GM12872 (cell line): ENCODE measurements around the gene SPEM2.

Experiments
- TF ChIP-seq, protein P1 (sequence below): IDR thresholded peaks from 3 replicates; pipeline ENCODE4 v1.5.1; 2011; ENCODE audit warnings: low read depth, mild to moderate bottlenecking, low read length, moderate library complexity; ENCODE audit not compliant: insufficient read depth

SPEM2 gene

DNA sequence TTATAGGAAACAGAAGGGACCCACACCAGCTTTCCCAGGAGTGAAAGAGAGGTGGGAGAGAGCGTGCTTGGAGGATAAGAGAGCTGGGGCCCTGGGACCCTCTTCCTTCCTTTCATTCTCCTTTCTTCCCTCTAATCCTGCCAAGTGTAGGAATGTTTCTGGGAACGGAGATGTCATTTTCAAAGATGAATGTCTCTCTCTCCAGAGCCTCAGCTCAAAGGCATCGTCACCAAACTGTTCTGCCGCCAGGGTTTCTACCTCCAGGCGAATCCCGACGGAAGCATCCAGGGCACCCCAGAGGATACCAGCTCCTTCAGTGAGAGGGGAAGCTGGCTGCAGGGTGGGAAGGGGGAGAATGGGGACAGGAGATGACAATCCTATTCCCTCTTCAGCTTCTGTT is 15.8 kb downstream of the SPEM2 start:
- TF ChIP-seq, protein P1, sequence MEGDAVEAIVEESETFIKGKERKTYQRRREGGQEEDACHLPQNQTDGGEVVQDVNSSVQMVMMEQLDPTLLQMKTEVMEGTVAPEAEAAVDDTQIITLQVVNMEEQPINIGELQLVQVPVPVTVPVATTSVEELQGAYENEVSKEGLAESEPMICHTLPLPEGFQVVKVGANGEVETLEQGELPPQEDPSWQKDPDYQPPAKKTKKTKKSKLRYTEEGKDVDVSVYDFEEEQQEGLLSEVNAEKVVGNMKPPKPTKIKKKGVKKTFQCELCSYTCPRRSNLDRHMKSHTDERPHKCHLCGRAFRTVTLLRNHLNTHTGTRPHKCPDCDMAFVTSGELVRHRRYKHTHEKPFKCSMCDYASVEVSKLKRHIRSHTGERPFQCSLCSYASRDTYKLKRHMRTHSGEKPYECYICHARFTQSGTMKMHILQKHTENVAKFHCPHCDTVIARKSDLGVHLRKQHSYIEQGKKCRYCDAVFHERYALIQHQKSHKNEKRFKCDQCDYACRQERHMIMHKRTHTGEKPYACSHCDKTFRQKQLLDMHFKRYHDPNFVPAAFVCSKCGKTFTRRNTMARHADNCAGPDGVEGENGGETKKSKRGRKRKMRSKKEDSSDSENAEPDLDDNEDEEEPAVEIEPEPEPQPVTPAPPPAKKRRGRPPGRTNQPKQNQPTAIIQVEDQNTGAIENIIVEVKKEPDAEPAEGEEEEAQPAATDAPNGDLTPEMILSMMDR: no peak

DNA sequence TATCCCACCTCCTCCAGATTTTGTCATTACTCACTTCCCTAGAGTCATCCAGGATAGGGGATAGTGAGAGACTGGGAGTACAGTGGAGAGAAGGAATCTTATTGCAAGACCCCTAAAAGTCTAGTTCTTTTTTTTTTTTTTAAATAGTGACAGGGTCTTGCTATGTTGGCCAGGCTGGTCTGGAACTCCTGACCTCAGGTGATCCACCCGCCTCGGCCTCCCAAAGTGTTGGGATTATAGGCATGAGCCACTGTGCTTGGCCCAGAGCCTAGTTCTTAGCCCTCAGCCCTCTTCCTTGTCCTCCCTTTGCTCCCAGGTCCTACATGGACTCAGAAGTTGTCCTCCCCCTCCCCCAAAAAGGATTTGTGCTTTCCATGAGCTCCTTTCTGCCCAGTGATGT is 16.7 kb downstream of the SPEM2 start:
- TF ChIP-seq, protein P1: no peak

DNA sequence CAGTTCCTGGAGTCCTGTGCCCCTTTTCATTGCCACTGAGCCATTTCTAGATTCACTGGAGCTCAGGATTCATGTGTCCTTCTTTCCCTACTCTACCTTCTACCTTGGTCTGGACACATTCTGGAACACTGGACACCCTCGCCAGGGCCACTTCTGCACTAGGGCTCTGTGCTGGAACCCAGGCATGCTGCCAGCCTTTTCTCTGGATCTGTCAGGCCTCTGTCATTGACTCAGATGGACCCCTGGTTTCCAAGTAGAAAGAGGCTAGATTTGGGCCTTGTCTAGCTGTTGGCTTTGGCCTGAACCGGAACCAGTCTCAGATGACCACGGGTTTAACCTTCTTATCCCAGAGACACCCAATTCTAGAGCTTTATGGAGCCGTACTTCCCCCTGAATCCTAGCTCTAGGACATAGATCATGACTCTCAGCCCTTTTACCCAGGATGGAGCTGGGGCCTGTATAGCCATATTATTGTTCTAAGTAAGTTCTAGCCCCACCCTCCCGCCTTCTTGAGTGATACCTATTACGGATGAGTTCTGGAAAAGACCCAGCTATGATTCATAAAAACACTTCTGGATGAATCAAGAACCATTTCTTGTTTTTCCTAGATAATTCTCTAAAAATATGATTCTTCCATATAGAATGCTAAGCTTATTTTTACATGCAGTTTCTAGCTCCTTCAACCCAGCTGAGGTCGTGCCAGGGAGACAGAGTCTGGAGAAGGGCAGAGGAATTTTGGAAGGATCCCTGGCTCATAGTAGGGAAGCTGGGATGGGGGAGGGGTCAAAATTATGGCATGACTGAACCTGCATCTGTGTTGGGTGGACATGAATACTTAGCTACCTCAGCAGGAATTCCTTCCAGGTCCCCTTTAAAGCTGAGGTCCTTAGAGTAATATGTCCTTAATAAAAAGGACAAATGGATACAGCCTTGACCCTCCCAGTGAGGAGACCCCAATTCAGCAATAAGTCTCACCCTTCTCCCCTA is 18.4 kb downstream of the SPEM2 start:
- TF ChIP-seq, protein P1: no peak

DNA sequence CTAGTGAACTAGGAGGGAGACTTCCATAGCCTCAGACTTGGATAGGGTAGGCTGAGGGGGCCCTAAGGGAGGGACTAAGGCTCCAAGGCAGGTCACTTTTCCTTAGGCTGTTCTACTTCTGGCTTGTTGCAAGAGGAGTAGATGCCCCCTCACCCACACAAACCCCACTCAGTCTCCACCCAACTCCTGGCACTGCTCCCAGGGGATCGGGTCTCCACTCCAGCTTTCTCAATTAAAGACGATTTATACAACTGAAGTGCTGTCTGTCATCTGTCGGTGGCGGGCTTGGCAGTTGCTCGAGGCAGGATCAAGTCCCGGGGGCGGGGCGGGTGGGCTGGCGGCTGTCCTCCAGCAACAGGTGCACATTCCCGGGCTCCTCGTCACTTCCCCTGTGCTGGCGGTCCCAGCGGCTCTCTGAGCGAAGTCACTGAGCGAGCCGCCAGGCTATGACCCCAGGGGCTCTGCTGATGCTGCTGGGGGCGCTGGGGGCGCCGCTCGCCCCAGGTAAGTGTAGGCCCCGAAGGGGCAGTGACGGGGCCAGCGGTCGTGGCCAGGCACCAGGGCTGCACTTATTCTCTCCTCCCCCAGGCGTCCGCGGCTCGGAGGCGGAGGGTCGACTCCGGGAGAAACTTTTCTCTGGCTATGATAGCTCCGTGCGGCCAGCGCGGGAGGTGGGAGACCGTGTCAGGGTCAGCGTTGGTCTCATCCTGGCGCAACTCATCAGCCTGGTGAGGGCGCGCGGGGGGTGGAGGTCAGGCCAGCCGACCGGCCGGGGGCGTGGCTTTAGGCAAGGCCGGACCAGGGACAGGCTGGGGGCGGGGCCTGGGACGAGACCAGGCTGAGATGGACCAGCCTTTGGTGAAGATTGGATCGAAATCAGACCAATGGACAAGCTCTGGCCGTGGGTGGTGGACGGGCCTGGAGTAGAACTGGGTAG is 19.5 kb downstream of the SPEM2 start, which contains the start of gene CHRNB1:
Gene CHRNB1, plus strand, starts transcription at position 380 of the 937 bp plus-strand sequence. Its CDS starts 67 bp downstream, at position 447.
- TF ChIP-seq, protein P1: no peak

DNA sequence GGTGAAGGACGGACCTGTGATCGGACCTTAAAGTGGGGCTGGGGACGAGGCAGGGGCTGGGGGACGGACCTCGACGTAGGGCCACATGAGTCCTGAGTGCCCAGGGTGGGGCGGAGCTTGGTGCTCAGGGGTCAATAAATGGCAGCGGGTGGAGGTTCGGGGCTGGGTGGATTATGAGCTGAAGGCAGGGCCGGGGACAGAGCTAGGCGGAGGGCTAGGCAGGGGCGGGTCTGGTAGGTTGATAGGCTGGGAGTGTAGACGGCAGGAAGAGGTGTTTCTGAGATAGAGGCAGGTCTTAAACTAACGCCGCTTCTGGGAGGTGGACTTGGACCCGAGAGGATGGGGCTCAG is 20.2 kb downstream of the SPEM2 start:
- TF ChIP-seq, protein P1: no peak

DNA sequence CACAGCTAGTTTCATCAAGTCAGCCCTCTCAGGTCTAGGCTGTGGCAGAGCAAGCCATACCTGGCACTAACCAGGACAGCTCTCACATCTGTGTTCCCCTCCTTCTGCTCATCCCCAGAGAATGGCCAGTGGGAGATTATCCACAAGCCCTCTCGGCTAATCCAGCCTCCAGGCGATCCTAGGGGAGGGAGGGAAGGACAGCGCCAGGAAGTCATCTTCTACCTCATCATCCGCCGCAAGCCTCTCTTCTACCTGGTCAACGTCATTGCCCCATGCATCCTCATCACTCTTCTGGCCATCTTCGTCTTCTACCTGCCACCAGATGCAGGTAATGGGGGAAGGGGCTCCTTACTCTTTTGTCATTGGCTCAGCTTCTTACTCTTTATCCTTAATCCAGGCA is 23.0 kb downstream of the SPEM2 start:
- TF ChIP-seq, protein P1: no peak
